SK-N-SH treated with all-trans-retinoic acid at 6 μM for 48 hours (cell line): Measurements from ENCODE around the gene THOC1.

Experiments used
- ATAC-seq: fragments of 200-7000 bp; cut with Tn5 transposase; 3 replicates; pipeline ENCODE4 v1.9.1; 2020; ENCODE audit warnings: mild to moderate bottlenecking, moderate library complexity
- ARNTL ChIP-seq: fragments of 450-650 bp; formaldehyde crosslinking; IDR thresholded peaks from 2 replicates; pipeline ENCODE4 v1.5.0; 2020; ENCODE audit warnings: low read depth, mild to moderate bottlenecking, moderate library complexity, borderline replicate concordance
- BACH2 ChIP-seq: fragments of 250-450 bp; sonication (Bioruptor Pico); IDR thresholded peaks from 2 replicates; pipeline ENCODE4 v1.9.0; 2021; ENCODE audit warnings: mild to moderate bottlenecking, borderline replicate concordance
- CSDC2 ChIP-seq: fragments of 250-450 bp; sonication (Bioruptor Pico); IDR thresholded peaks from 2 replicates; pipeline ENCODE4 v1.5.0; 2020; ENCODE audit warnings: mild to moderate bottlenecking, moderate library complexity
- ESRRG ChIP-seq: fragments of 250-450 bp; sonication (Bioruptor Pico); IDR thresholded peaks from 2 replicates; pipeline ENCODE4 v1.6.1; 2021; ENCODE audit warnings: mild to moderate bottlenecking
- GLIS3 ChIP-seq: fragments of 250-450 bp; sonication (Bioruptor Pico); IDR thresholded peaks from 2 replicates; pipeline ENCODE4 v1.5.0; 2020; ENCODE audit warnings: mild to moderate bottlenecking, moderate library complexity
- ISL1 ChIP-seq: fragments of 250-450 bp; sonication (Bioruptor Pico); IDR thresholded peaks from 2 replicates; pipeline ENCODE4 v2.1.2; 2022; ENCODE audit warnings: mild to moderate bottlenecking, moderate library complexity
- OSR1 ChIP-seq: fragments of 250-450 bp; sonication (Bioruptor Pico); IDR thresholded peaks from 2 replicates; pipeline ENCODE4 v1.8.0; 2022; ENCODE audit warnings: moderate library complexity, mild to moderate bottlenecking, inconsistent platforms
- PATZ1 ChIP-seq: fragments of 250-450 bp; sonication (Bioruptor Pico); IDR thresholded peaks from 2 replicates; pipeline ENCODE4 v1.8.0; 2020; ENCODE audit warnings: mild to moderate bottlenecking, moderate library complexity, borderline replicate concordance
- PPARA ChIP-seq: fragments of 250-450 bp; sonication (Bioruptor Pico); IDR thresholded peaks from 2 replicates; pipeline ENCODE4 v1.5.0; 2020; ENCODE audit warnings: mild to moderate bottlenecking, borderline replicate concordance
- RARB ChIP-seq: fragments of 250-450 bp; sonication (Bioruptor Pico); IDR thresholded peaks from 2 replicates; pipeline ENCODE4 v1.8.0; 2021; ENCODE audit warnings: mild to moderate bottlenecking, moderate library complexity
- SNAI2 ChIP-seq: fragments of 250-450 bp; sonication (Bioruptor Pico); IDR thresholded peaks from 2 replicates; pipeline ENCODE4 v1.5.0; 2020; ENCODE audit warnings: mild to moderate bottlenecking, moderate library complexity
- TCF4 ChIP-seq: fragments of 250-450 bp; sonication (Bioruptor Pico); IDR thresholded peaks from 2 replicates; pipeline ENCODE4 v1.8.0; 2021; ENCODE audit warnings: mild to moderate bottlenecking, moderate library complexity, borderline replicate concordance
- TOX ChIP-seq: fragments of 250-450 bp; sonication (Bioruptor Pico); IDR thresholded peaks from 2 replicates; pipeline ENCODE4 v1.8.0; 2021; ENCODE audit warnings: mild to moderate bottlenecking, moderate library complexity, borderline replicate concordance
- TSHZ2 ChIP-seq: fragments of 250-450 bp; sonication (Bioruptor Pico); IDR thresholded peaks from 2 replicates; pipeline ENCODE4 v1.5.0; 2020; ENCODE audit warnings: mild to moderate bottlenecking, moderate library complexity
- ZC3H10 ChIP-seq: fragments of 250-450 bp; sonication (Bioruptor Pico); IDR thresholded peaks from 2 replicates; pipeline ENCODE4 v1.5.1; 2021; ENCODE audit warnings: mild to moderate bottlenecking, moderate library complexity
- ZFP3 ChIP-seq: fragments of 250-450 bp; sonication (Bioruptor Pico); IDR thresholded peaks from 2 replicates; pipeline ENCODE4 v1.5.0; 2020; ENCODE audit warnings: mild to moderate bottlenecking, moderate library complexity
- ZFP30 ChIP-seq: fragments of 450-650 bp; formaldehyde crosslinking; IDR thresholded peaks from 2 replicates; pipeline ENCODE4 v1.5.0; 2022; ENCODE audit warnings: mild to moderate bottlenecking, moderate library complexity
- ZNF565 ChIP-seq: fragments of 450-650 bp; formaldehyde crosslinking; conservative IDR thresholded peaks from 2 replicates; pipeline ENCODE4 v1.5.0; 2020; ENCODE audit warnings: low read depth, mild to moderate bottlenecking, moderate library complexity
- ZNF70 ChIP-seq: fragments of 450-650 bp; formaldehyde crosslinking; IDR thresholded peaks from 2 replicates; pipeline ENCODE4 v1.5.0; 2020; ENCODE audit warnings: mild to moderate bottlenecking, moderate library complexity
- ZNF8 ChIP-seq: fragments of 450-650 bp; formaldehyde crosslinking; IDR thresholded peaks from 2 replicates; pipeline ENCODE4 v1.5.0; 2020; ENCODE audit warnings: mild to moderate bottlenecking, moderate library complexity
- TF ChIP-seq, protein P1 (sequence below): fragments of 250-450 bp; sonication (Bioruptor Pico); IDR thresholded peaks from 2 replicates; pipeline ENCODE4 v1.8.0; 2021; ENCODE audit warnings: low read depth, mild to moderate bottlenecking, moderate library complexity, borderline replicate concordance
- TF ChIP-seq, protein P2 (sequence below): fragments of 250-450 bp; sonication (Bioruptor Pico); IDR thresholded peaks from 2 replicates; pipeline ENCODE4 v1.5.1; 2020; ENCODE audit warnings: low read depth, mild to moderate bottlenecking, moderate library complexity
- TF ChIP-seq, protein P3 (sequence below): fragments of 250-450 bp; sonication (Bioruptor Pico); IDR thresholded peaks from 2 replicates; pipeline ENCODE4 v1.5.1; 2021; ENCODE audit warnings: mild to moderate bottlenecking, moderate library complexity

The THOC1 gene

DNA sequence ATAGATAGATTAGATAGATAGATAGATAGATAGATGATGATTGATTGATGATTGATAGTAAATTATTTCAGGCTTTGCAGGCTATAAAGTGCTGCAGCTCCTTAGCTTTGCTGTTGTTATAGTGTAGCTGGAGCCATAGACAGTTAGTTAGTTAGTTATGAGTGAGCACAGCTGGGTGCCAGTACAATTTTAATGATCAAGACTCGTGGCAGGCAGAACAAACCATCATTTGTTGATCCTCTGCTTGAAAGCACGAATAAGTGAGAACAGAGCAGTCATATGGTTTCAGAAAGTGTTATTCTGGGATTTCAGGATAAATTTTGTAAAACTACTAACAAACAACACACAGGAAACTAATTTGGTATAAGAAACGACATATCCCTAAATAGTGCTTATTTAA lies 53.9 kb downstream of the THOC1 start:
- TF ChIP-seq RARB (CRISPR knock-in tag) (no peak), PATZ1 (CRISPR knock-in tag) (no peak), TOX (CRISPR knock-in tag) (no peak), ISL1 (CRISPR knock-in tag) (no peak), OSR1 (CRISPR knock-in tag) (no peak), ESRRG (CRISPR knock-in tag) (no peak), ZC3H10 (CRISPR knock-in tag) (no peak), ZNF8 (no peak), ARNTL (no peak), GLIS3 (CRISPR knock-in tag) (no peak), TCF4 (CRISPR knock-in tag) (no peak), BACH2 (CRISPR knock-in tag) (no peak), ZNF70 (CRISPR knock-in tag) (no peak), CSDC2 (CRISPR knock-in tag) (no peak), ZFP30 (CRISPR knock-in tag) (no peak)
- TF ChIP-seq, protein P1, sequence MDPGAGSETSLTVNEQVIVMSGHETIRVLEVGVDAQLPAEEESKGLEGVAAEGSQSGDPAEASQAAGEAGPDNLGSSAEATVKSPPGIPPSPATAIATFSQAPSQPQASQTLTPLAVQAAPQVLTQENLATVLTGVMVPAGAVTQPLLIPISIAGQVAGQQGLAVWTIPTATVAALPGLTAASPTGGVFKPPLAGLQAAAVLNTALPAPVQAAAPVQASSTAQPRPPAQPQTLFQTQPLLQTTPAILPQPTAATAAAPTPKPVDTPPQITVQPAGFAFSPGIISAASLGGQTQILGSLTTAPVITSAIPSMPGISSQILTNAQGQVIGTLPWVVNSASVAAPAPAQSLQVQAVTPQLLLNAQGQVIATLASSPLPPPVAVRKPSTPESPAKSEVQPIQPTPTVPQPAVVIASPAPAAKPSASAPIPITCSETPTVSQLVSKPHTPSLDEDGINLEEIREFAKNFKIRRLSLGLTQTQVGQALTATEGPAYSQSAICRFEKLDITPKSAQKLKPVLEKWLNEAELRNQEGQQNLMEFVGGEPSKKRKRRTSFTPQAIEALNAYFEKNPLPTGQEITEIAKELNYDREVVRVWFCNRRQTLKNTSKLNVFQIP (CRISPR knock-in tag), result no peak
- TF ChIP-seq, protein P2, sequence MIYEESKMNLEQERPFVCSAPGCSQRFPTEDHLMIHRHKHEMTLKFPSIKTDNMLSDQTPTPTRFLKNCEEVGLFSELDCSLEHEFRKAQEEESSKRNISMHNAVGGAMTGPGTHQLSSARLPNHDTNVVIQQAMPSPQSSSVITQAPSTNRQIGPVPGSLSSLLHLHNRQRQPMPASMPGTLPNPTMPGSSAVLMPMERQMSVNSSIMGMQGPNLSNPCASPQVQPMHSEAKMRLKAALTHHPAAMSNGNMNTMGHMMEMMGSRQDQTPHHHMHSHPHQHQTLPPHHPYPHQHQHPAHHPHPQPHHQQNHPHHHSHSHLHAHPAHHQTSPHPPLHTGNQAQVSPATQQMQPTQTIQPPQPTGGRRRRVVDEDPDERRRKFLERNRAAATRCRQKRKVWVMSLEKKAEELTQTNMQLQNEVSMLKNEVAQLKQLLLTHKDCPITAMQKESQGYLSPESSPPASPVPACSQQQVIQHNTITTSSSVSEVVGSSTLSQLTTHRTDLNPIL, result no peak
- TF ChIP-seq, protein P3, sequence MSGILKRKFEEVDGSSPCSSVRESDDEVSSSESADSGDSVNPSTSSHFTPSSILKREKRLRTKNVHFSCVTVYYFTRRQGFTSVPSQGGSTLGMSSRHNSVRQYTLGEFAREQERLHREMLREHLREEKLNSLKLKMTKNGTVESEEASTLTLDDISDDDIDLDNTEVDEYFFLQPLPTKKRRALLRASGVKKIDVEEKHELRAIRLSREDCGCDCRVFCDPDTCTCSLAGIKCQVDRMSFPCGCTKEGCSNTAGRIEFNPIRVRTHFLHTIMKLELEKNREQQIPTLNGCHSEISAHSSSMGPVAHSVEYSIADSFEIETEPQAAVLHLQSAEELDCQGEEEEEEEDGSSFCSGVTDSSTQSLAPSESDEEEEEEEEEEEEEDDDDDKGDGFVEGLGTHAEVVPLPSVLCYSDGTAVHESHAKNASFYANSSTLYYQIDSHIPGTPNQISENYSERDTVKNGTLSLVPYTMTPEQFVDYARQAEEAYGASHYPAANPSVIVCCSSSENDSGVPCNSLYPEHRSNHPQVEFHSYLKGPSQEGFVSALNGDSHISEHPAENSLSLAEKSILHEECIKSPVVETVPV (CRISPR knock-in tag), result no peak

DNA sequence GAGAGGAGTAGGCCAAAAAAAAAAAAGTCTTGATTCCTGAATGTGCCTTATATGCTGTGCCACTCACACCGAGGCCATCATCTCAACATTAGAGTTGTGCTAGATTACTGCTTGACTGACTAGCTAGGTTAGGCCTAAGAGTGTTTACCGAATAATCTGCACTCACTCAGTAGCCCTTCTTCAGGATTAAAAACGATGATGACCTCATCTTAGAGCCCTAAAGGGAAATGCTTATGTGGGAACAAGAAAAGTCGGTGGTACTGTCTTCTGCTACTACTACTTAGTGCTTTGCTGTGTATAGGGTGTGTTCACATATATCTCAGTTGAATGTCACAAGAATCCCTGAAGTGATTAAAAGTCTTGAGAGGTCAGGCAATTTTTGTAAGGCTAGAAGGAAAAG lies 54.3 kb downstream of the THOC1 start:
- ATAC-seq, result no peak
- TF ChIP-seq, protein P2, result no peak
- TF ChIP-seq, protein P3 (CRISPR knock-in tag), result no peak
- no peak for TF ChIP-seq RARB (CRISPR knock-in tag)
- no peak for TF ChIP-seq ZC3H10 (CRISPR knock-in tag)
- TF ChIP-seq ZFP3 (CRISPR knock-in tag), result no peak
- TF ChIP-seq TSHZ2 (CRISPR knock-in tag), result no peak
- TF ChIP-seq ARNTL, result no peak
- TF ChIP-seq ZNF565 (CRISPR knock-in tag), result no peak
- no peak for TF ChIP-seq ZFP30 (CRISPR knock-in tag)
- TF ChIP-seq, protein P1 (CRISPR knock-in tag), result no peak
- no peak for TF ChIP-seq ISL1 (CRISPR knock-in tag)
- TF ChIP-seq ZNF8, result no peak
- no peak for TF ChIP-seq BACH2 (CRISPR knock-in tag)
- TF ChIP-seq SNAI2 (CRISPR knock-in tag), result no peak
- no peak for TF ChIP-seq GLIS3 (CRISPR knock-in tag)
- TF ChIP-seq ESRRG (CRISPR knock-in tag), result no peak
- no peak for TF ChIP-seq OSR1 (CRISPR knock-in tag)
- TF ChIP-seq ZNF70 (CRISPR knock-in tag), result no peak
- TF ChIP-seq PPARA (CRISPR knock-in tag), result no peak

More for the DNA sequence above, 53.9 kb downstream of the THOC1 start:
- no peak for ATAC-seq
